HG03064 (cell line): ENCODE data around the gene C14orf132.
"Not testable (repeated sequence)": the region's sequence is repeated elsewhere in the genome, so short reads cannot be mapped to it uniquely, and the experiment has no call there.

Source experiments
- ATAC-seq: cut with Tn5 transposase; IDR thresholded peaks from one replicate; pipeline ENCODE4 v1.9.1; 2021; ENCODE audit warnings: low read depth; ENCODE audit not compliant: unreplicated experiment

Gene C14orf132

DNA sequence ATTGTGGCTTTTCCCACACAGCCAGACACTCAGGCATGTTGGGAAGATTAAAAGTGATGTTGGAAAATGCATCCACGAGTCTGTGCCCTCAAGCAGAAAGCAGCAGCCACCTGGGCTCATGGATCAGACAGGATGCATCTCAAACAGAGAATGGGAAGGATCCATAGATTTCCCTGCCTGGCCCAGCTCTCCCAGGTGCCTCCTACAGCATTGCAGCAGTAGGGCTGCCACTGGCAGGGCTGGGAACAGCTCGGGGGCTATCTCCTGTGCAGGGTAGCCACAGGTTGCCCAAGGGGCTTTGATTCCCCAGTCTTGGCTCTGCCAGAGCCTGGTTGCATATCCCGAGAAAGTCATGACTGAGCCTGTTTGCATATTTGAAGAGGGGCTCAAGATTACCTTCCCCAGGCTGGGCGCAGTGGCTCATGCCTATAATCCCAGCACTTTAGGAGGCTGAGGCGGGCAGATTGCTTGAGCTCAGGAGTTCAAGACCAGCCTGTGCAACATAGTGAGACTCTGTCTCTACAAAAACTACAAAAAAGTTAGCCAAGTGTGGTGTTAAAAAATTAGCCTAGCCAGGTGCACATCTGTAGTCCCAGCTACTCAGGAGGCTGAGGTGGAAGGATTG lies 19.5 kb downstream of the C14orf132 start:
- ATAC-seq = no peak

DNA sequence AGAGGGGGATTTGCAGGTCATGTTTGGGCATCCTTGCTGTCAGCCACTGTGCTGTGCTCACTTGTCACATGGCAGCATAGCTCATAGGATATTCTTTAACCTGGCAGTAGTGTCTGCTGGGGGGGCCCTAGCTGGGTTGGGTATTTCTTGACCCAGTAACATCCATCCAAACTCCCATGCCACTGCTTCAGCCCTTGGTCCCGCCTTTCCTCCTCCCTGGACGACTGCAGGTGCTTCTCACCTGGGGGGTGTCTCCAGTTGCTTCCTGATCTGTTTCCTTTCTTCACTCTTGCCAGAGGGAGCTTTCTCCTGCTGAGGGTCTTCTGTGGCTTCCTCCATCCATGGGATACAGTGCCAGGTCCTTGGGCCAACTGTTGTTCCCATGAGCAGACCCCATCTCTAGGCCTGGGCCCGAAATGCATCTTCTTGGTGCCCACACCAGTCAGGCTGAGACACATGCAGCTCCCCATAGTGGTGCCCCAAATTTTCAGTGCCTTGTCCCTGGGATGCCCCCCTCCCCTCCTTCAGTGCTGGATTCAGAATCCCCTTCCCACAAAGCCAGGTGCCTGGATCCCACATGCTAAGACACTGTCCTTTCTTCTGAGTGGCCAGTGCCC lies 20.5 kb downstream of the C14orf132 start:
- ATAC-seq = no peak

DNA sequence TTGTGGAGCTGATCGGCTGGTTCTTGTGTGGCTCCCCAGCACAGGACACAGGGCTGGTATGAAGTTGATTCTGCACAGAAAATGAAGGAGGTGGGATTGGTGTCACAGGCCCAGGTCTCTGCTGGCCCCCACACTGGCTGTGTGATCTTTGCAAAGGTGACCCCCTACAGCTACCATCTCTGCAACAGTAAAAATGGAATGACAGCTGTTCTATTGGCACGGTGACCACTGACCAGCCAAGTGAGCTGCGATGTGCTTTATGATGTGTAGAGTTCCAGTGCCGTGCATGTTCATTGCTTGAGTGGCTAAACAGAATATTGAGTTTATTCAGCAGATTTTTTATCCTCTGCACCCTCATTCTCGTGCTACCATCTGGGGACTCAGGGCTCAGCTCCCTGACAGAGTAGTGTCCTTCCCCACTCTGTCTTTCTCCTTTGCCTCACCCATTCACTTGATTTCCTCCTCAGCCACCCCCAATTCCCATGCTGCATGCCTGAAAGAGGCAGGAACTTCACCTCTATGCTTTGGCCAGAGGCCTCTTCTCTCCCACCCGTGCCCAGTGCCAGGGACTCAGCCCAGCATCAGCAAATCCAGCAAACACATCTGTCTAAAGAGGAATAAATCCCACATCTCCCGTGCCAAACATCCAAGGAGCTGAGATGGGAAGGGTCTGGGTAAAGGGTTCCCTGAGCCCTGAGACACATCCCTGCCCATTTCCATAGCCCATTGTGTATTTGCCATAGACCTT lies 21.2 kb downstream of the C14orf132 start:
- no peak for ATAC-seq

DNA sequence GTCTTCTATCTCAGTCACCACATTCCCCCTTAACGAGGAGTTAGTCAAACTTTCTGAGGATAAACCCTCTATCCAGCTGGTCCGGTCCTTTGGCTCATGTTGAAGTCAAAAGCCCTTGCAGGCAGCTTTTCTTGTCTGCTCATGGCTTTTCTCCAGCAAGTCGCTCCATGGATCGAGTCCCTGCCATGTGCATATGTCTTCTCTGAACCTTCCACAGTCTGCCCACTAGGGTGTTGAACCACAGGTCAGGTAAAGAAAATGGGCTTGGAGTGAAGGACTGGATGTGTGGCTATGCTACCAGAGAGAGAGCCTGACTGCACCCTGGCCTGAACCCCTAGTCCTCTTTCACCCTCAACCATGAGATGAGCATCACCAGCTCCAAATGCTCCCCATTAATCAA lies 22.8 kb downstream of the C14orf132 start:
- no peak for ATAC-seq

DNA sequence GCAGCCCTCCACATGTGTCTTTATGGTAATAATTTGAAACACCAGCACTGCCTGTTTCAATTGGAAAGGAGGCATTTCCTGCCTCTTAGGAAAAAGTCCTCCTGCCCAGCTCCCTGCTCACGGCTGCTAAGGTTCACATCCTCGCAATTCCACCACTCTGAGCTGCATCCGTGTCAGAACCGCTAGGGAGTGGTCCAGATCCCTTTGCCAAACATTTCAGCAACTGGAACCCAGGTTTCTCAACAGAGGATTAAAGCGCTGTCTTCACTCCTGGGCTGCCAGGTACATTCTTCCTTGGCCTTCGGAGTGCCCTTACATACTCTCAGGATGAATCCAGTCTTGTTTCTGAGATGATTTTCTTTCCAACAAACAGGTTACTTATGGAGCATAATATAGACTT lies 23.3 kb downstream of the C14orf132 start:
- ATAC-seq = no peak

DNA sequence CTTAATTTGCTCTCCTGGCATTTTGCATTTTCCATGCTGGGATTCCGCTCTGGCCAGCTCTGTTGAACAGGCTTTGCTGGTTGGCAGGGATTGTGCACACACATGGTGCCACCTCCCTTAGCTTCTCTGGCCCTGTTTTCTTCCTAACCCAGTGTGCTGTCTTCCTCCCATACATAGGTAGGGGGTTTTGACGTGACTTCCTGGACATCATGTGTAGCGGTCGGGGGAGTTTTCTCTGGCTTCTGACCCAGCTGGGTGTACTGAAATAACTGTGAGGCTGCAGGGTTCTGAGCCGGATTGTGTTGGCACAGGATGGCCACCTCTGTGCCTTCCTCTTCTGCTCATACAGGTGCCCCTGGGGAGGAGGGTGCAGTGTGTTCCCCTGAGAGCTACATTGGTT lies 25.7 kb downstream of the C14orf132 start:
- ATAC-seq = no peak

DNA sequence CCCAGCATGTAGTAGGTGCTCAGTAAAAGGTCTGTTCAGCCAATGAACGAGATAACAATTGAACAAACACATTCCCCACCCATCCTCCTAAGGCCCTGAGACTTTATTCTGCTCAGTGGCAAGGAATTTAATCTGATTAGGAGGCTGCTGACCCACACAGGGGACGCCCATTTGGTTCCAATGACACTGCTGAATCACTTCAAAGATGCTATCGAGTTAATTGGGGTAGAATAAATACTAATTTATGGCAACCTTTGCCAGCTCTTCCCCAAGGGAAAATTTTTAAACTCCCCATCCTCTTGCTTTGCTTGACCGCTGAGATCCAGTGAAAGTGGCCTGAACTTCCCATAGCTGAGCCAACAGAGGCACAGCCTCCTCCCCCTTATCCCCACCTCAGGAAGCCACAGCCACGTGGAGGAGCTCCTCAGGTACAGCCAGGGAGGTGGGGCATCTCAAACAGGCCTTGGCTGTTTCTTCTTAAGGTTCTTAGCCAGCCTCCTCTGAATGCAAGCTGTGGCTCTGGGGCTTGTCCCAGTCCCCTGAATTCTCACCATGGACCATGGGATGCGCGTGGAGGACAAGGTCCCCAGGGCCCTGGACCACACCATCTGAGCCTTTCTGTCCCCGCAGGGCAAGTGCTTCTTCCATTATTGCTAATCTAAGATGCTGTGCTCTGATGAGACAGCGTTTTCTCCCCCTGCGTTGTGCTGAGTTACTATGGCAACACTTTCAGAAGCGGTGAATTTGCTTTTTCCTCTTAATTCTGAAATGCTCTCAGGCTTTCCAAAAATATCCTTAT lies 26.7 kb downstream of the C14orf132 start:
- ATAC-seq = no peak

DNA sequence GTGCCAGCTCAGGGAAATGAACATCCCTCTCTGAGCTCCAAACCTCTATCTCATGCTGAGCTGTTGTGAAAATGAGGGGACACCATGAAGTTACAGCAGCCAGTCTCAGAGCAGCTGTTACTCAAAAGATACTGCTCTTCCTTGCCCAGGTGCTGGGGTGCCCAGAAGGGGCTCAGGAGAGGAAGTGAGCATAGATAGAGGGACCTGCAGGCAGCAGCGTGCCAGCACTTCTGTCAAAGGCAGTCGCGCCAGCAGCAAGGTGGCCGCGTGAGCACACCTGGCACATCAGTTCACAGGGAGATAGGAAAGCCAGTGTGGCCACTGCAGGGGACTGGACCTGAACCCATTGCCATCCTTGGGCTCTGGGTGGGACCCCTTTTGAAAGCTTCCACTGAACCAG lies 27.8 kb downstream of the C14orf132 start:
- no peak for ATAC-seq

DNA sequence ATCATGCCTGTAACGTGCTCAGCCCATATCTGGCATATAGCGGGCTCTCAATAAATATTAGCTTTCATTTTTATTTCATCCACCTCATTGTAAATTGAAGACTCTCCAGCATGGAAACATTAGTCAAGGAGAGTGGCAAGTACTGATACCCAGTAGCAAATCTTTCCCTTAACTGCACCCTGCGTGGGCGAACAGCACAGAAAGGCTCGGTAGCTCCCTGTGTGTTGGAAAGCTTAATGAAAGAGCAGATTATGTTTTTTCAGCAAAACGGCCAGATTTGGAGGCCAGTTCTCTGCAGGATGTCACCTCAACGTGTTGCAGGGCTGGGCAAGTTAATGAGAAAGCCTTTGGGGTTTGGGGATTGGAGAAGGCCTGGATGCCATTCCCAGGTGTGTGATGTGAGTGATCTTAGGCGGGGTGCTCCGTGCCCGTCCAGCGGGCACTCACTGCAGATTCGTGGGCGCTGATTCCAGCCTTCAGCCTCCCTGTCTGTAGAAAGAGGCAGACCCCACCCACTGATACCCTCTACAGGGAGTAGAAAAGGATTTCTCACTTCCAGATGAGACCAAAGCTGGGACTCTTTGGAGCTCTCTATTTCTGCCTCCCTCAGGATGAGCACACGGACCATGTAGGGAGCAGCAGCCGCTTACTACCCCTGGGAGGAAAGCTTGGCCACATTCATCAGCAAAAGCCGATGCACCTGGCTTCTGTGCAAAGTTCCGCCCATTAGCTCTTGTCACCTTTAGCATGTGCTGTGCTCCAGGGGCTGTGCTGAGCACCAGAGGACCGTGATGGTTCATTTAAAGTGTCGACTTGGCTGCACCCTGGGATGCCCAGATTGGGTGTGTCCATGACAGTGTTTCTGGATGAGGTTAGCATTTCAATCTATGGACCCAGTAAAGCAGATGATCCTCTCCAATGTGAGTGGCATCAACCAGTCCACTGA lies 29.1 kb downstream of the C14orf132 start:
- no peak for ATAC-seq

DNA sequence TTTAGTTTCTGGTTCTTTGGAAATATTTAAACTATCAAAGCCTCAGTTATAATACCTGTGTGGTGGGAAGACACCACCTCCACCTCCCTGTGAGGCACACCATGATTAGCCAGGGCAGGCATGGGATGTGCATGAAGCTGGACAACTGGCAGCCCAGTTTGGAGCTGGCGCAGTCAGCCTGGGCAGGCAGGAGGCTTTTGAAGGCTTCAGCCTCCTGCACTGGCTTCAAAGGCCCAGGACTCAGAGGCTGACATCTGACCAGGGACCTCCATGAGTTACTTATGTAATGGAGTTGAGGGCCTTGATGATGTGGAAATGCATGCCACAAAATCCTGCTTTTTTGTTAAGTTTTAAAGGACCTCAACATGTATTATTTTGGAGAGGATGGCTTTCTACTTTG lies 30.3 kb downstream of the C14orf132 start:
- ATAC-seq = no peak

DNA sequence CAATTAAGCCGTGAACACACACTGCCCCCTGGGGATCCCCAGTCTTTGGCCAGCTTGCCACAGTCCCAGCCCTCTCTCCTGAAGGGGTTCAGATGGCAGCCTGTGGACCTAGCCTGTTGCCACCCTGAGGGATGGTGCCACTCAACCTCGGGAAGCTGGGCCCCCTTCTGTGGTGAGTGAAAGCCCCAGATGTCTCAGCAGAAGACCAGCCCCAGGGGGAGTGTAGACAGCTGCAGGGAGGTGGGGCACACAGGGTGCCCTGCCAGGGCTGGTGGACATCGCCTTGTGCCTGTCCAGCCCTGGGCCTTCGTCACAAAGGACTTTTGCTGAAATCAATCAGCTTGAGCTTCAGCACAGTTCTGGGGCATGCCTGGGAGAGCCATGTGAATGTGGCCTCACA lies 32.4 kb downstream of the C14orf132 start:
- no peak for ATAC-seq

DNA sequence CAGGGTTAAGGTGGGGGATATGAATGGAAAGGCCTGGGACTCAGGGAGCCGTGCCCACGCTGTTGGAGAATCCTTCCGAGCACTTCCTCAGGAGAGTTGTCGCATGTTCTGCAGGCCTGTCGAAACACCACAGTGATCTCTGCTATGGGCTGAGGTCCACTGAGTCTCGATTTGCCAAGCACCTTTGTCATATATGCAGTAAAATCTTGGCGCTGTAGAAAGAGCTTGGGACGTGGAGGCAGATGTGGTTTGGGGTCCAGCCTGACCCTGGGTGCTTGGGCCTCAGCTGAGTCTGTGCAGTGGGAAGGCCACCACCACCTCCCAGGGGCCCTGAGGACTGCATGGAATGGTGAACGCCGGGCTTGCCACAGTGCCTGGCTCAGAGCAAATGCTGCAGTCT lies 32.9 kb downstream of the C14orf132 start:
- ATAC-seq = no peak

DNA sequence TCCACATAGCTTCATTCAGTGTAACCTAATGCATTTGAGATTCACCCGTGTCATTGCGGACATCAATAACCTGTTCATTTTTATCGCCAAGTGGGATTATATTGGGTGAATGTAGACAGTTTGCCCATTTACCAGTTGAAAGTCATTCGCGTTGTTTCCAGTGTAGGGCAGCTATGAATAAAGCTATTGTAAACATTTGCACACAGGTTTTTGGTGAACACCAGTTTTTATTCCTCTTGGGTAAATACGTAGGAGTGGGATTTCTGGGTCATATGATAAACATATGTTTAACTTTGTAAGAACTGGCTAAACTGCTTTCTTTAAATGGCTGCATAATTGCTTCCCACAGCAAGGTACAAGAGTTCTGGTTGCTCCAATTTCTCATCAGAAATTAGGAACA lies 33.6 kb downstream of the C14orf132 start:
- no peak for ATAC-seq

DNA sequence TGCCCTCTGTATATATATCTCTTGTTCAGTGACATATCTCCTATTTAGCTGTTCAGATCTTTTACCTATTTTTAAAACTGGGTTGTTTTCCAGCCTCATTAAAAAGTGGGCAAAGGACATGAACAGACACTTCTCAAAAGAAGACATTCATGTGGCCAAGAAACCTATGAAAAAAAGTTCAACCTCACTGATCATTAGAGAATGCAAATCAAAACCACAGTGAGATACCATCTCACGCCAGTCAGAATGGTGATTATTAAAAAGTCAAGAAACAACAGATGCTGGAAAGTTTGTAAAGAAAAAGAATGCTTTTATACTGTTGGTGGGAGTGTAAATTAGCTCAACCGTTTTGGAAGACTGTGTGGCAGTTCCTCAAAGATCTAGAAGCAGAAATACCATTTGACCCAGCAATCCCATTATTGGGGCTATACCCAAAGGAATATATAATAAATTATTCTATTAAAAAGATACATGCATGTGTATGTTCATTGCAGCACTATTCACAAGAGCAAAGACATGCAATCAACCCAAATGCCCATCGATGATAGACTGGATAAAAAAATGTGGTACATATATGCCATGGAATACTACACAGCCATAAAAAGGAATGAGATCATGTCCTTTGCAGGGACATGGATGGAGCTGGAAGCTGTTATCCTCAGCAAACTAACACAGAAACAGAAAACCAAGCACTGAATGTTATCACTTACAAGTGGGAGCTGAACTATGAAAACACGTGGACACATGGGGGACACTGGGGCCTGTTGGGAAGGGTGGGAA lies 34.3 kb downstream of the C14orf132 start:
- not testable (repeated sequence) for ATAC-seq

DNA sequence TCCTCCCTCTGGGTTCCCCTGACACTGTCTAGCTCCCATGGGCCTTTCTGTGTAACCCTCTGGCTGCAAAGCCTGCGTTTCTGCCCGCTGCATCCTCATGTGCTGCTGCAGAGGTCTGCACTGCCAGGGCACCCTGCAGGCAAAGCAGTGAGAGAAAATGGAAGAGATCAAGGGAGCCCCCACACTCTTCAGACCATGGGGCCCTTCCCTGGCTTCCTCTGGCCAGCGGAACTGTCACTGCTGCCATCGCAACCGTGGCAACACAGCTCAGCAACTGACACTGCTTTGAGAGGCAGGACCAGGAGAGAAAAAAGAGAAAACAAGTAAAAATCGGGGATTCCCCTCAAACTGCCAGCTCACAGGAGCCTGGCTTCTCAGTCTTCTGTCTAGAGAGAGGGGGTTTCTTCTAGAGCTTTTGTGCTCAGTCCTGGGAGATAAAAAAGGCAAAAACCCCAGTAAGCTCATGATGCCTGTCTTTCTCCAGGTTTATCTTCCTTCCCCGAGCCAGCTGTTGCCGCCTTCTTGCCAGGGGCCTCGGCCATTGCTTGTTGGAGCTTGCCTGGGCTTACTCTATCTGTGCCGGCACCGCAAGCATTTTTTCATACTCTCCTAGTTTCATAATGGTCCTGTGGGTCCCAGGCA lies 38.9 kb downstream of the C14orf132 start:
- no peak for ATAC-seq

DNA sequence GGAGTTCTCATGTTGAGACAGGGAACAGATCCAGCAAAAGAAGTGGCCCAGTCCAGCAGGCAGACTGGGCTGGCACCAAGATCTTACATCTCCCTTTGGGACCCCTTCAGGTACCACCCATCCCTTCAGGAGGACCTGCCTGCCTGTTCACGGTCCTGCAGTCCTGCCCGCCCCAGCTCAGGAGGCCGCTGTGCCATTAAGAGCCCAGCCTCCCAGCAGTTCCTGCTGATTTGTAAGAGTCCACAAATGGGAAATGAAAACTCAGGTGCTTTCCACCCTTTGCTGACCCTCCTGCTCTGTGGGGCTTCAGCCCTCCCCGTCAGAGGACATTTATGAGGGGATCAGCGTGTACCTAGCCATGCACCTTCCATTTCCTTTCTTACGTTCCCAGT lies 39.5 kb downstream of the C14orf132 start:
- no peak for ATAC-seq

DNA sequence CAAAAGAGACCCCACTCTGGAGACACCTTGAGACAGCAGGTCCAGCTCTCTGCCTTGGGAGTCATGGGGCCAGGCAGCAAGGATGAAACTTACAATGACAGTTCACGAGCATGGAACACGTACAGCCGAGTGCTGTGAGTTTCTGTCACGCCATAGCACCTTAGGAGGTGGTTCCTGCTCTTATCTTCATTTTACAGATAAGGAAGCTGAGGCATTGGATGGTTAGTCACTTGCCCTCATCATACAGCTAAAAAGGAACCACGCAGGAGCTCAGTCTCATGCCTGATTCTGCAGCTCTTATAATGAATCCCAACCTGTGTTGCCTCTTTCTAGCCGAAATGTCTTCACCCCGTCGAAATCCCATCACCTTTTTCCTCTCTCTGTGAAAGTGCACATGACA lies 39.9 kb downstream of the C14orf132 start:
- ATAC-seq = no peak

DNA sequence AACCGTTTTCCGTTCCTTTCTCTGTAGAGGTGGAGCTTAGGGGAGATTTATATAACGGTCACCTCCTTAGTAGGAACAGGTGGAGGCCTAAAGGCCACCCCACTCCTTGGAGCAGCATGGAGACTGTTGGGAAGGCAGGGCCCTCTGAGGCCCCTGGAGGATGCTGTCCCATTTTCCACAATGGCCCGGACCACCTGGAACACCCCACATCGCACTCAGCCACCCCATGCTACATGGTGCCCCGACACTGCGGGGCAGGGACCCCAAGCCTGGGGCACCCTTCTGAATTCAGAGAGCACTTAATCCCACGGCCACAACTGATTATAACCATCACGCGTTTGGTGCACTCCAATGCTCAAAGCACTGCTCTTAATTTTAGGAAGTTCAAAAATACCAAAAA lies 41.4 kb downstream of the C14orf132 start:
- ATAC-seq = no peak

DNA sequence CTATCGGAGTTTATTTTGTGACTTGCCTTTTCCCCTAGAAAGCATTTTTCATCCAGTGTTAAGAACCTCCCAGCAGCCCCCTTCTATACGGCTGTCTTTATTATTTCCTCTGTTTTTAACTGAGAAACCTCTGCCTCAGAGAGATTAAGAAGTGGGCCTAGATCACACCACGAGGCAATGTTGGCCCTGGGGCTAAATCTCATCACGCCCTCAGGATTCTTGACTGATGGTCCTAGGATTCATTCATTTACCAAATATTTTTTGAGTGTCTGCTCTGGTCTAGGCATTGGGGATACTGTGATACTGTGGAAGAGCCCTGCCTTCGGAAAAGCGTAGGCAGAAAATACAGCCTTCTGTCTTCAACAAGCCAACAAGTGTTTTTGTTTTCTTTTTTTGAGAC lies 42.1 kb downstream of the C14orf132 start:
- no peak for ATAC-seq
